ENCODE results near the gene TMEM208.

TMEM208 gene

DNA sequence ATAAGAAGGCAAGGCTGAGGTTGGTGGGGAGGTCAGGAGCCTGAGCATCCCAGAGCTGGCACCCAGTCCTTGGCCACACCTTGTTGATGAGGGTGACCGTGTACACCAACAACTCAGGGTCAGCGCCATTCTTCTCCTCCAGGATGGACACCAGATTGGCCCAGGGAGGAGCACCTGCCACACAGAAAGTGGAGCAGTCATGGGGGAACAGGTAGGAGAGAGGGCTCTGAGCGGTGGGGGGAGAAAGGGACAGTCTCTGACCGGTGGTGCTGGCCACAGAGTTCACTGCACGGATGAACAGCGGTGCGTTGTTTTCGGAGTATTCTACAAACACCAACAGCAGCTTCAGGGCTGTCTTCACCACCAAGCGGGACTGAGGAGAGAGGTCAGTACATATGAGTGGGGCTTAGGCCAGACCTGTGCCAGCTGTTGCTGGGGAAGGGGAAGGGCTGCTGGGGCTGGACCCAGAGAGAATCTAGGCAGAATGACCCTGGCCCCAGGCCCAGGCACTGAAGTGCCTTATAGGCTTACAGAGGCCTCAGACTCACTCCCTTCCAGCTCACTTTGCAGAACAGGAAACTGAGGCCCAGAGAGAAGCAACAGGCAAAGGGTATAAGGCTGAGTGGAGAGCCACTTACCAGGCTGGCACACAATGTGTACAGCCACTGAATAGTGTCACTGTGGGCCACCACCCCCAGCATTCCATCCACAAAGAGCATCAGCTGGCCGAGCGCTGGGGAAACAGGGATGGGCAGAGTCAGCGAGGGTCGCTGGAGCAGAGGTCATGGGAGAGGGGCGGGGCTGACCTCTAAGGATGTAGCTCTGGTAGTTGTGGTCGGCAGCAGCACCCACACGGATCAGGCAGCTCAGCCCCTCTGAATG, 10.7 kb downstream of the TMEM208 start:
- no peak for DNase-seq

DNA sequence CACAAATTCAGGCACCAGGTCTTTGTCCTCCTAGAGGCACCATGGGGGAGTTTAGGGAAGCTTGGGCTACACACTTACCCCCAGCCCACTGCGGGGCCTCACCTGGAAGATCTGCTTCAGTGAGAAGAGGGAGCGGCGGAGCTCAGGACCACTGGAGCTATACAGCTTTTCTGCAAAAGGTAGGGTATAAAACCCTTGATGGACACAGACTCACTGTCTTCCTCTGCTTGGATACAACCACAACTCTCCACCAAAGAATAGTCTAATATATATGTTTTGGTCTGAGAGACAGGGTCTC, 11.3 kb downstream of the TMEM208 start:
- no peak for DNase-seq

DNA sequence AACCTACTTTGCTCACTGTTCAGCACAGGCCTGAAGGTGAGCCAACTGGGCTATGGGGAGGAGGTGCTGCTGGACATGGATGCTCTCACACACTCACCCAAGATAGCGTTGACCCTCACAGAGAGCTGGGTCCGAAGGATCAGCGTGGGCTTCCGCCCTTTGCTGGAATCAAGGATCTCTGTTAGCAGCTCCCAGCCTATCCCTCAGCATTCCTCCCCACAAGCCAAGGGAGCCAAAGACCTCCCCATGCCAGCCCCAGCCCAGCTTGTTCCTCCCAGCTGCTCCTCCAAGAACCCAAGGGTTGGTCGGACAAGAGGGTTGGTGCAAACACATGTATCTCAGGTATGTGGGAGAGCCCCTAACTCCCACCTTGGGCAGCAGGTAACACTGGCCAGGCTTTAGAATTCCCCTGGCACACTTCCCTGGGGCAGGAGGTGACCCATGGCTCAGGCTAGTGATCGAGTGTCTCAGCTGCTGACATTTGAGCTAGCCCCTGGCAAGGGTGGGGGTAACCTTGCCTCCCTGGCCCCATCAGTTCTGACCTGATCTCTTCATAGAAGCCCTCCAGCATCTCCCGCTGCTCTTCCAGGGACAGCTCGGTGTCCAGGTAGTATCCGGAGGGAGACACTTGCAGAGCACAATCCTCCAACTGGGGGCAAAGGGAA, 12.0 kb downstream of the TMEM208 start:
- no peak for DNase-seq

DNA sequence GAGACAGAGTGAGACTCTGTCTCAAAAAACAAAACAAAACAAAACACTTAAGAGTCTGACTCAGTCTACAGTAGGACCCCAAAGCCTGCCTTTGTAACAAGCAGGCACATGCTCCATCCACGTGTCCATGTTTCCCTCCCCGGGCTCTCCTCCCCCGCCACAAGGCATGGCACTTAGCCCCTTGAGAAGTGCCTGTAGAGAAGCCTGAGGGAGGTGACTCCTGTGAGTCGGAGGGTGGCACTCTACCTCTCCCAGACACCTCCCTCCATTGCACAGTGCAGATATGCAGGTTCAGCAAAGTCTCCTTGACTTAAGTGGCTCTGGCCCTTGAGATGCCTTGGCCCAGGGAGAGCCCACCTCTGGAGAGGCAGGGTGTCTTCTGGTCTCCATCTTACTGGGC, 13.6 kb downstream of the TMEM208 start:
- peak; percentile 75 for DNase-seq

DNA sequence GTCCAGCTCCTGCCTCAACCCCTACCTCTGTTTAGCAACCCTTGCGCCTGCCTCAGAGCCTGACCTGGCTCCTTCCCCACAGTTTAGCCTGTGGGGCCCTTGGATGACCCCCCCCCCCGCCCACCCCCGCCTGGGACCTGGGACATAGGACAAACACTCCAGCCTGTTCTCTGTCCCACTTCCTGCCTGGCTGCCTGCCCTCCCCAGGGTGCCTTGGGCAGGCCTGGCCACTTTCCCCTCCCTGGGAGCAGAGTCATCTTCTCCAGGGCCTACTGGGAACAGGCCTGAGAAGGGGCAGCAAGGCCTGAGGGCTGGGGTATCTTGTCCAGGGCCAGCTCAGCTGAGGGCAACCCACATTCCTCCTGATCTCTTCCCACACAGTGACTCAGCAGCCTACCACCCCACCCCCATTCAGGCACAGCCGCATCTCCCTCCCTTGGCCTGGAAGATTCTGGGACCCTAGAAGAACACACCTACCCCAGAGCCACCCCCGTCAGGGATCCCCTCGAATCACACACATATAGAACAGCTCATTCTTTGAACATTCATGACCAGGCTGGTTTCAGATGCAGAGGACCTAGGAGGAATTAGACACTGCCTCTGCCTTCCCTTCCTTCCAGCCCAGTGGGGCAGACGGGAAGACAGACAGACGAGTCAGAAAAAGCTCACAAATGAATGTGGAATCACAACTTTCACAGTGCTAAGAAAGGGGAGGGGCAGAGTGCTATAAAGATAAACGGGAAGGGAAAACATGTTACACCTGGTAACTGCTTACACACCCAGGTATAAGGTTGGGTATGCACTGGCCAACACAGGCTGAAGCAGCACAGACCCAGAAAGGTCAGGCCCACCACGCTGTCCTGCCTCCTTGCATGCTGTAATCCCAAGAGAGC, 14.3 kb downstream of the TMEM208 start:
- peak; percentile 92 for DNase-seq

DNA sequence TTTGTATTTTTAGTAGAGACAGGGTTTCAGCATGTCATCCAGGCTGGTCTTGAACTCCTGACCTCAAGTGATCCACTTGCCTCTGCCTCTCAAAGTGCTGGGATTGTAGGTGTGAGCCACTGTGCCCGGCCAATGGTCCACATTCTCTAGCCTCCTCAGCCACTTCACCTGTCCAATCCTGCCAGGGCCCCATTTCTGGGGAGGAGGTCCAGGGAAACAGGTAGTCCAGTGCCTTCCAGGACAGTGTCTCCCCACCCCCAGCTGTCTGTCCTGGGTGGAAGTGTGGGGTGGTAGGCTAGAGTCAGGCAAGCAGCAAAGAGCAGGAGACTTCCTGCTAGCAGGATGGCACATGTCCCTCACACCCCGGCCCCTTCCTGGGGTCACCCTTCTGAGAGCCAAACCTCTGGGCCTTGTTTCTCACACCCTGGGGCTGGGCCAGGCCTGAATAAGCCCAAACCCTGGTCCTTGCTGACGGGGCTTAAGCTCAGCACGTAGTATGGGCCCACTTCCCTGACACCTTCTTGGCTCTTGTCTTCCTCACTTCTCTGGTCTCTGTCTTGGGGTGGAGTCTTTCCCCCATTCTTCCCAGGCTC, 15.3 kb downstream of the TMEM208 start:
- no peak for DNase-seq

DNA sequence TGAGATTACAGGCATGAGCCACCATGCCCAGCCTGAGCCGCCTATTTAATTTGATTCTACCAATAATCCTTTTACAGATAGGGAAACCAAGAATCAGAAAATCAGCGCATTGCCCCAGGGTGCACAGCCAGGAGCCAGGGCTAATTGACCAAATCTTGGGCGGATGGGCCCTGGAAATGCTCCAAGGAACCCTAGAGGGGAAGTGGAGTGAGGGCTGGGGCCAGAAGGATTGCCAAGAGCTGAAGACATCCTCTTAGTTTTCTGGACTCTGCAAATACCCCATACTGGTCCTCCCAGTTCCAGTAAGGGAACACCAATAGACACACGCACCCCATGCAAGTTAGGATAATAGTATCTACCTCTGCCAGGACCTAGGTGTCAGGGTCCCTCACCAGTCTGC, 16.6 kb downstream of the TMEM208 start:
- DNase-seq = no peak

DNA sequence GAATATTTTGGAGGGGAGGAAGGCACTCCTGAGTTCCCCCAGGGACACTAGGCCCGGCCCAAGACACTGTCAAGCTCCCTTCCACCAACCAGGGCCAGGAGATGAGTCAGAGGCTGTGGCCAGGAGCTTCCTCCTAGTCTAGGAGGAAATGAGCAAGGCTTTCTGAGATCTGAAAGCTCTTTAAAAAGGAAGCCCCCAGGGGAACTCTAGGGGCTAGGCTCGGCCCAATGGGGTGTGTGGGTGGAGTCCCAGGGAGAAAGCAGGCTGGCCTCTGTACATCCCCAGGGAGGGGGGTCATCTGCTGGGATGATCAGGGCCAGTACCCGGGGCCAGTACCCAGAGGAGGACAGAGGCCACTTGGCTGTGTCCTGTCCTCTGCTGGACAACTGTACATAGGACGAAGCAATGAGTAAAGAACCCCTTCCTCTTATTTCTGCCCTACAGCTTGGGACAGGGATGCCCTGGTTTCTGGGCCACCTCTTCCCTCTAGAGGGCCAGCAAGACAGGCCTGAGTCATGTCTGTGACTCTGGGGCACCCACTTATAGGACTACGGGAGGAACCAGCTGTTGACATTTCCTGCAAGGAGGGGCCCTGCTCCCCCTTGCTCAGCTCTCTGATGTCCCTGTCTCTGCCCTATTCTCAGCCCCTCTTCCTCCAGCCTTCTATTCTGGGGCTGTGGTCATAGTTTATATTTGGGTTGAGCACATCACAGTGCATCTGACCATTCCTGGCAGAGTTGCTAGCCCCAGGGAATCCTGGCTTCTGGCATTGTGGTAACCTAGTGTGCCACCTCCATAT, 17.7 kb downstream of the TMEM208 start:
- peak; percentile 97 for DNase-seq

DNA sequence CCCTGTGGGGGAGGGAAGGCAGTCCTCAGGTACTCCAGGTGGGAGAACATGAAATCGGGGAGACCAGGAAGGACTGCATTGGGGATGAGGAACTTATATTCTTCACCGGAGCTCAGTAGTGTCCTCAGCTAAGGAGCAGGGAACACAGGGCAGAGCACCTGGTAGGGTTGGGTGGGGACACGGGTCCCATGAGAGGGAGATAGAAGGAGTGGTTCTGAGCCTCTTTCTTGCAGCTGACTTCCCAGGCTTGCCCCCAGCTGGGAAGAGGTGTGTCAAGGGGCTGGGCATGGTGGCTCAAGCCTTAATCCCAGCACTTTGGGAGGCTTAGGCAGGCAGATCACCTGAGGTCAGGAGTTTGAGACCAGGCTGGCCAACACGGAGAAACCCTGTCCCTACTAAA, 18.3 kb downstream of the TMEM208 start:
- no peak for DNase-seq

DNA sequence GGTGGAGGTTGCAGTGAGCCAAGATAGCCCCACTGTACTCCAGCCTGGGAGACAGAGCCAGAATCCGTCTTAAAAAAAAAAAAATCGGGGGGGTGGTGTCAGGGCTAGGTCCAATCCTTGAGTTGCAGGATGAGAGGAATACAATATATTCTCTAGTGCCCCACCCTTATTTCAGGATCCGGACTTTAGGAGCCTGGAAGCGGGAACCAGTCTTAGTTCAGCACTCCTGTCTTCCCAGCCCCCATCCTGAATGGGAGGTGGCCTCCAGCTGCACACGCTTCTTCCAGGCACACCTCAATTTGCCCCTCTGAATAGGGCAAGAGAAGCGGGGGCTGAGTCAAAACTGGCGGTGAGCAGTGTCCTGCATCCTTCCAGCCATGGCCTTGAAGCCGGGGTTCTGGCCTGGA, 18.7 kb downstream of the TMEM208 start:
- no peak for DNase-seq

DNA sequence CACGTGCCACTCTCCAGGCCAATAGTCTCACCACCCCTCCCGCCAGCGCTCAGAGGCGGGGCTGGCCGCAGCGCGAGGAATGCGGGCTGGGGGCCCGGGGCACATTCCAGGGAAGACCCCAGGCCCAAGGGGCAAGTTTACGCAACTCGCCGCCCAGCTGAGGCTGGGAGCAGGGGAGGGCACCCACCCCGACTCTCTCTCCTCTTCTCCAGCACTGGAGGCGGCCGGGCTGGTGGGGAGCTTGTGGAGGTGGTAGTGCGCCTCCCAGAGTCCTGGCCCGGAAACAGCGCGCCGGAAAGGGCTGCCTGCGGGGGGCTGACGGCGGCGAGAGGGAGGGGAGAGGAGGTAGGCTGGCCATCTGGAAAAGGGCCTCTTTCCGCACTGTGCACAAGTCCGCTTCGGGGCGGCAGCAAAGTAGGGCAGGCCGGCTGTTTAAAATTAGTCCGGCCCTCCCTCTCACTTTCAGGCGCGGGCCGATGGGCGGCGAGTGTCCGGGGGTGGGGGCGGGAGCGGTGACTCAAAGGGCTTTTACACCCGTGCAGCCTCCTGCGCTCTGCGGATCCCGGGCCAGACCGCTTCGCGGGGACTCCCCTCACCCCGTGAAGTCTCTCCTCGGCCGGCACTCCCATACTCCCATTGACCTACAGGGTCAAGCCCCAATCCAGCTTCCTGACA, 19.3 kb downstream of the TMEM208 start:
- peak; percentile 87 for DNase-seq

DNA sequence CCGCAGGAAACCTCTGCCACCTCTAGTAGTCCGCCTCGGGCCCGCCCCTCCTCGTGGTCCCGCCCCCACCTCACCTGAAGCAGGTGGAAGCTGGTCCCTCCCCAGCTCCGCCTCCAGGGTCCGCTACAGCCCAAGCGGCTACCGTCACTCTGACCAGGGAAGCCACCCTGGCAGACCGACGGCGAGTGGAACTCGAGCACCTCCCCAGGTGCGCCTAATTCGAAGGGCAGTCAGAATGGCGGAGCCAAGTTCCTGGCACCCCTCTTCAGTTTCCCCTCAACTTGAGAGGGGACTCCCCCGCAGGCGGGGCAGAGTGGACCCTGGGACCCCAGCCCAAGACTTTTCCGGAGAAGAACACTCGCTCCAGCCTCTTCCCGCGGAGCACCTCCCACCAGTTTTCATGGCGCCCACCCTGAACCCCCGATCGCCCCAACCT, 19.8 kb downstream of the TMEM208 start:
- DNase-seq = no peak

DNA sequence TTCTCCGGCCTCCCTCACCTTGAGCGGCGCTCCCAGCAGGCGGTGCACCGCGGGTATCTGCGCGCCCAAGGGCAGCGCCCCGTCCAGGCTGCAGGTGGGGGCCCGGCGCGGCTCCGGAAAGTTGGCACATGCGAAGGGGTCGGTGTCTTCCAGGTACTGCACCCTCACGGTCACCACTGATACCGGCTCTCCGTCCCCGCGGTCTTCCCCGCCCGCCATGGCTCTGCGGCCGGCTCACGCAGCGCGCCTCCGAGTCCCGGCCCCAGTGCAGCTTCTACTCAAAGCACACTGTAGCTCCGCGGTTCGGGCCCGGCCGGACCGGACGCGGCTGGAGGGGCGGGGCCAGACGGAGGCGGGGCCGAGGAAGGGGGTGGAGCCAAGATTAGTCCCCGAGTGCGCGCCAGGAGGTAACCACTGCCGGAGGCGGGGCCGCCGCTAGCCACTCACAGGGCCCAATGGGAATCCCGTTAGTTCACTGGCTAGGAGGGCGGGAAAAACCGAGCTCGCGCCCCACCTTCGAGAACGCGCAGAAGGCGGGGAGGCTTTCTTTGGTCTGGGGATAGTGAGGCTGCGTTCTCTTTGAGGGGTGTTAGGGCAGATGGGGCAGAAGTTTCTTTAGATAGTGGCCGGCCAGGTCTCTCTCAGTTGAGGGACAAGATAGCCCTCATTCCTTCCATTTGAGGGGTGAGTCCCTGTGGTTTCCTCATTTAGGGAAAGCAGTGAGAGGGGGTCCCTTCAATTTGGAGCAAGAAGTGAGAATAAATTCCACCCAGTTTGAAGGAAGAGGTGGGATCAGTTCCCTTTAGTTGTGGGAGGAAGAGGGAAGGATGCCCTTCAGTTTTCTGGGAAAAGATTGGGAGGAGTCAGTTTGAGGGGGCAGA, 20.5 kb downstream of the TMEM208 start, which contains the start of gene FHOD1:
TSS of gene FHOD1 (minus strand) at position 290 of the 881 bp plus-strand sequence. CDS start at position 219, 71 bp downstream.
- DNase-seq = peak; percentile 94

DNA sequence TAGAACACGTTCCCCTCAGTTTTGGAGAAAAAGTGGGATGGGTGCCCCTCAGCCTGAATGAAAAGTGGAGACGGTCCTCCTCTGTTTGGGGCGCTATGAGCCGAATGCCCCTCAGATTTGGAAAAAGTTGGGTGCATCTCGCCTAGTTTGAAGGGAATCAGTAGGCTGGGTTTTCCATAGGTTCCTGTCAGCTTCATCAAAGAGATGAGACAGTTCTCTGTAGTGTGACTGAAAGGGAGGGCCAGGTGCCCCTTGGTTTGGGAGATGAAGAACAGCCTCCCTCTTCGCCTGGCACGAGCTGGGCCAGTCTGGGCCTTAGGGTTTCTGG, 21.1 kb downstream of the TMEM208 start:
- no peak for DNase-seq

DNA sequence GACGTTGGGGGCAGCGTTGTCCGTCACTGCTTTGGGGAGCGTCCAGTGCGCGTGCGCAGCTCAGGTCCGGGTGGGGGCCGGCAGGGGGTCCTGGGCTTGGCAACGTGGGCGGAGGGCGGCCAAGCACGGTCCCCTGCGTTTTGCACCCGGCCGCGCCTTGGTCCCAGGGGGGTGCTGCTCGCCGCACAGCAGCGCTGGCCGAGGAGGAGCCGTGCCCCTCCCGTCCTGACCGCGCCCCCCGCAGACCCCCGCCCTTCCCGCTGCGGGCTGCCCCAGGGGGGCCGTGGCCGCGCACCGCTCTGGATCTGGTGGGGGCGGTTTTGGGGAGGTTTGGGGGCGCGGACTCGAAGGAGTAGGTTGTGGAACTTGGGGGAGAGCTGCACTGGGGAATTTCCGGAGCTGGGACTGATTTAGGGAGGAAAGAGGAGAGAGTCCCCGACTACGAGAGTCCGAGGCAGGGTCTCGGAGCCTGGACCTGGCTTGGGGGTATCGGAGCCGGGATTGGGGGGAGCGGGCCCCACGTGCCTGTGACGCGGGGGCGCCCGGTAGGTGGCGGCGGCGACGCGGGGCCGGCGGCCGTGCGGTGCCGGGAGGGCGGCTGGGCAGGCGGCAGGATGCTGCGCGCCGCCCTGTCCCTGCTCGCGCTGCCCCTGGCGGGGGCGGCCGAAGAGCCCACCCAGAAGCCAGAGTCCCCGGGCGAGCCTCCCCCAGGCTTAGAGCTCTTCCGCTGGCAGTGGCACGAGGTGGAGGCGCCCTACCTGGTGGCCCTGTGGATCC, 21.7 kb downstream of the TMEM208 start, which contains the start of gene SLC9A5:
TSS of gene SLC9A5 (plus strand) at position 579 of the 777 bp plus-strand sequence. CDS start at position 615, 36 bp downstream.
- DNase-seq = peak; percentile 35

DNA sequence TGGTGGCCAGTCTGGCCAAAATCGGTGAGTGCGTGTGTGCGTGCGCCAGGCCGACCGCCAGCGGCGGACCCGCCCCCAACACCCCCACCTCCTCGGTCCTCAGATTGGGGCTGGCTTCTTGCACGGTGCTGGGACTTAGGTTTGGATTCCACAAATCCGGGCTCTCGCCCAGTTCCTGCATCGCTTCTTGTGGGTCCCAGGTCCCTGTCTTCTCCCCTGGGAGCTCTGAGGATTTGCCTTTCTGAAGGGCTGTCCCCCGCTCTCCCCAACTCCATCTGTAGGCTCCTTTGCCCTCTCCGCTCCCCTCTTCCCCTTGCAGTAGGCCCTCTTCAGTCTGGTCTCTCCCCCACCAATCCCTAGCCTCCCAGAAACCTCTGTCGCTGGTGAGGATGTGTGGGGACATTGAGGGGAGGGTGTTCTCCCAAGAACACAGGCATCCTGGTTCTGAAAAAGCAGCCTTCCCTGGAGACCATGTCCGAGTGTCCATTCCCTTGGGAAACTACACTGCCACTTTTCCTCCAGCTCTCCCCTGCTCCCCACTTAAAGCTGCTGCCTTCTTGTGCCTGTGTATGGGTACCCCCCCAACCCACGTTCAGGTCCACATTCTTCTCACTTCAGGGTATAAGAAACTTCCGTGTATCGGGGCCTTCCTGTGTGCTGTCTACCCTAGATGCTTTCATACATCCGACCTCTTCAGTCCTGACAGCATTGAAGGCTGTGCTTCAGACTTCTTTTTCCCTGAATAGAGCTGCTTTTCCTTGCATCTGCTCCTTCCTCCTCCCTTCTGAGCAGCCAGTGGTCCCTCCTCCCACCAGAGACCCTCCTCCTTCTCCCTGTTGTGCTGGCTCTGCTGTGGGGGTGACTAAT, 22.5 kb downstream of the TMEM208 start:
- DNase-seq = peak; percentile 24

DNA sequence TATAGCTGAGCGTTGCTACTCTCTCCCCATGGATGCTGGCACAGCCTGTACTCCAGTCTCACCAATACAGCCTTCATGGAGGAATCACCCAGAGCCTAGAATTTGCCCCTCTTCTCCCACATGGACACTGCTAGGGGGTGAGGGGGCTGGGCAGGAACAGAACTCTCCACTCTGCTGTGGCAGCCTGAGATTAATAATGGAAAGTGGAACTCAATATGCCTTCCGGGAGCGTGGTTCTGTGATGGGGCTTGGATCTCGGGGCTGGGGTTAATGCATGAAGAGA, 23.1 kb downstream of the TMEM208 start:
- DNase-seq = no peak
